GM19467 (cell line): Measurements from ENCODE around the gene ARHGEF4.

ENCODE experiments used
- ATAC-seq: cut with Tn5 transposase; IDR thresholded peaks from one replicate; pipeline ENCODE4 v1.9.1; 2021; ENCODE audit warnings: mild to moderate bottlenecking, moderate library complexity; ENCODE audit not compliant: unreplicated experiment

The ARHGEF4 gene

DNA sequence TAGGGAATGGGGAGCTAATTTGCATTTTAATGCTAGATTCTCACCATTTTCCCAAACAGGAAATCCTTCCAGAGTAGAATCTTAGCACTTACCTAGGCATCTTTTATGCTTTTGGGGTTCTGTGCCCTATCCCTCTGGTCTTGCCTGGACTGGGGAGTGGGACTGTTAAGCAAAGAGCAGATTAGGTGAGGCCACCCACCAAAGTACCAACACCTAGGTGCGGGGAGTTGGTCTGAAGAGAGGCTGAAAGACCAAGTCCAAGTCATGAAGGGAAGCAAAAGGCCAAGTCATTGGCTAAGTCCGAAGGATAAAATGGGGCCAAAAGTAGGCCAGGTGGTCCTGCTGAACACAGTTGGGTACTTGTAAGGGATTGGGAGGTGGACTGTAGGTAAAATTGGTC, 169.8 kb downstream of the ARHGEF4 start:
- no peak for ATAC-seq

DNA sequence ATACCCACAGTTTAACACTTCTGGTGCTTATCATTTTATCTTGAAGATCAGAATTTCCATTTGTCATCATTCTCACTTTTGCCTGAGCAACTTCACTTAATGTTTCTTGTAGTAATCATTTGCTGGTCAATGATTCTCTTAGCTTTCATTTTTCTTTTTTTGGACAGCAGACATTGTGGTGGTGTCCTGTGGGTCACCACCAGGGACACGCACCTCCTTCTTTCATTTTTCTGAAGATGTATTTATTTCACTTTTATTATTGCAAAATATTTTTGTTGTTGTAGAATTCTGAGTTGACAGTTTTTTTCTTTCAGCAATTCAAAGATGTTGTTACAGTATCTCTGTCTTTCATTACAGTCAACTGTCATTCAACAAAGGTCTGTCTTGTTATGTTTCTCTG, 172.3 kb downstream of the ARHGEF4 start:
- ATAC-seq: no peak

DNA sequence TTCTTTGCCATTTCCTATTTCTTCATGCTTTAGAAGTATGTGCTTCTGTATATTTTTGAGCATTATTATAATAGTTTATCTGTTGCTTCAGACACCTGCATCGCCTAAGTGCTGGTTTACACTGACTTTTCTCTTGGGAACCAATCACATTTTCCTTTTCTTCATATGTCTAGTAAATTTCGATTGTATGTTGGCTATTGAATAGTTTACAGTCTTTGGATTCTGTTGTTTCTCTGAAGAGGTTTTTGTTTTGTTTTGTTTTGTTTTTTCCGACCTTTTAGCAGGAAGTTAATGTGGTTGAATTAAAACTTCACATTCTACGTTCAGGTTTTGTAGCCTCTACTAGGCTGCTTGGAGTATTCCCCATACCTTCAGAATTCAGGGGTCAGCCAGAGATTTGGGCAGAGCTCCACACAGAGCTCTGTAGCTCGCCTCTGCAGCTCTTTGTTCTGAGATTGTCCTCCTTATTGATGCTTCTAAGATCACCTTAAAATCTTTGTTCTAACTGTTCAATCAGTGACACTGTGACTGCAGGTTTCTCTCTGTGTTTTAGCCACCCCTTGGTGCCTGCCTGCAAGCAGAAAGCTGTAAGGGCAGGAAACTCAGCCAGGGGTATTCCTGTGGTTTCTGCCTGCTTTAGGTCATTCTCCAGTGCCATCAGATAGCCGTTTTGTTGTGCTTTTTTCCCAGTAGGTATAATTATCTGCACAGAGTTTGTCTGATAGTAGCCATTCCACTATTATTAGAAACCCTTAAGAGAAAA, 173.2 kb downstream of the ARHGEF4 start:
- no peak for ATAC-seq

DNA sequence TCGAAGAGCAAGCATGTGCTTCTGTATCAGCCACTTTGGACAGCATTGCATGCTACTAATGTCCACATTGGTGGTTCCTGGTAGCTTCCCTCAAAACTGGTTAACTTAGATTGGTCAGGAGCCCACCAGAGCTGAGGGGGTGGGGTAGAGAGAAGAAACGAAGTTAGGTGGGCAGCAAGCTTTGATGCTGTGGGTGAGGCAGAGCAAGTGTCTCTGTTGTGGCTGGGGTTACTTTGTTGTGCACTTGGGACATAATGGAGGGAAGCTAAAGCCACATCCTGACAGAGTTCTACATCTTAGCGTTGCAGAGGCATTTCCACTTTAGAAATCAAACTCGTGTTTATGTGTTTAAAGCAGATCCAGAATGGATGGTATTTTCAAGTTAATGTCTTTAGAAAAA, 173.9 kb downstream of the ARHGEF4 start:
- ATAC-seq: no peak

DNA sequence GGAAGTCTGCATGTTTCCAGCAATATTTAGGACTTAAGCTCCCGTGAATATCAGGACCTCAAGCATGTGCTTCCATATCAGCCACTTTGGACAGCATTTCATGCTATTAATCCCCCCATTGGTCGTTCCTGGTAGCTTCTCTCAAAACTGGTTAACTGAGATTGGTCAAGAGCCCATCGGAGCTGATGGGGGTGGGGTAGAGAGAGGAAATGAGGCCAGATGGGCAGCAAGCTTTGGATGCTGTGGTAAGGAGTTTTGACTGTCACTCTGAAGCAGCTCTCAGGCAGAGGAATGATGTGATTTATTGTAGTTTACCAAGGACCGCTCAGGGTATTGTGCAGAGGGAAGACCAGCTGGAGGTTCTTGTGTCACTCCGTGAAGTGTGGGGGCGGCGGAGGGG, 174.8 kb downstream of the ARHGEF4 start:
- no peak for ATAC-seq

DNA sequence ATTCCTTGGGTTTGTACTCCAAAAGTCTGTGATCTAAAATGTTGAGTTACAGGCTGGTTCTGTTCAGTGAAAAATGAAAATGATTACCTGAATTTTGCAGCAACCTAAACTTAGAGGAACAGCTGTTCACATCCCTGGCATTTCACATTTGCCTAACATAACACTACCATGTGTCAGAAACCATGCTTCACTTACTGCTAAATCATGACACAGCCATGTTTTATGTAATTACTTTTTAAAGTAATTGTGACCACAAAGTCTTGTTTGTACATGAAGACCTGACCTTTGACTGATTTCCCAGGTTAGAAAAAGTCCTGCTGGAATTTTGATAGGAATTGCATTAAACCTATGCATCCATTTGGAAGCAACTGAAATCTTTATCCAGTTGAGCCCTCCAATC, 177.4 kb downstream of the ARHGEF4 start:
- no peak for ATAC-seq

GRCh38 chr2:131015764-131016163, 179.1 kb downstream of the ARHGEF4 start:
- ATAC-seq: no peak

DNA sequence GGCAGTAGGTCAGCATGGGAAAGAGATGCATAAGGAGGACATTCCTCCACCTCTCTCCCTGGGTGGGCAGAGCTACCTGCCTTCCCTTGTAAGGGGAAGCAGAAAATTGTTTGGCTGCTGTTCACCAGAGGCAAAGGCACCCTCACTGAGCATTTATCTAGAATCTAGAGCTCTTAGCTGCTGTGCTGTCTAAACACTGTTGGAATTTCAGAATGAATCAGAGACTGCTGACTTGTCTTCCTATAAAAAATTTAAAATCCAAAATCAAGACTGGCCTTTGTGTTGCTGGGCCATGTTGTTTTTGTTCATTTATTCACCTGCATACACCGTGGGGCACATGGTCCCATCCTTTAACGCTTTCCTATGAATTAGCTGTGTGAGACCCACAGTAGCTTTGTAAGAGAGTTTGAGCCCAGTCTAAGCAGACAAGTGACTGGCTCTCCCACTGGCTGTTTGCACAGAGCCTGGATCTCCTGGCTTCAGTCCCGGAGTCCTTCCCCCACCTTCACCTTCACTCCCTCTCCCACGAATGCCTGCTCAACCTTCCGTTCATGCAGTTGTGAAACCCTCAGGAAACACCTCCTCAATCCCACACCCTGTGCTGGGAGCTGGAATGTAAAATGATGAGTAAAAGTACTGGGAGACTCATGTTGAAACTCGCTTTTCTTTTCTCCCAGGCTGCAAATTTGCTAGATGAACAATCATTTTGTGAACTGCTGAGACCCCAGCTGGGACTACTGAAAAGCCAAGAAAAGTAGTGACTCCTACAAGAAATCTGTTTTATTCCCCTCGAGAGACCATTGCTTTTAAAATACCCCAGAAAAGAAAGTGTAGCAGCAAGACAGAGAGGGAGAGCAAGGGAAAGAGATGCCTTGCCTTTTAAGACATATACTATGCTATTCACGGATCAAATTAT, 180.4 kb downstream of the ARHGEF4 start:
- ATAC-seq: no peak

- ATAC-seq: no peak
Observed at GRCh38 chr2:131022731-131023130, 186.0 kb downstream of the ARHGEF4 start.

DNA sequence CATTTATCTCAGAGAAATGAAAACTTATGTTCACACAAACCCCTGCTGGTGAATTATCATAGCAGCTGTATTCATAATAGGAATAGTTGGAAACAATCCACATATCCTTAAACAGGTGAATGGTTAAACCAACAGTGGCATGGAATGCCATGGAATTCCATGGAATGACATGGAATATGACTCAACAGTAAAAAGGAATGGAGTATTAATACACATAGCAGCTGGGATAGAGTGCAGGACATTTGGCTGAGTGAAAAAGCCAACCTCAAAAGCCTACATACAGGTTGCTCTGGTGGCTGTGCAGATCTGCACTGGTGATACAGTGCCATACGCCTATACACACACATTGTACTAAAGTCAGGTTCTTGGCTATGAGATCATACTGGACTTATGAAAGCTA, 187.0 kb downstream of the ARHGEF4 start:
- ATAC-seq: no peak

- no peak for ATAC-seq
Observed at GRCh38 chr2:131026919-131027318, 190.2 kb downstream of the ARHGEF4 start.

GRCh38 chr2:131027566-131028528, 191.1 kb downstream of the ARHGEF4 start:
- no peak for ATAC-seq

DNA sequence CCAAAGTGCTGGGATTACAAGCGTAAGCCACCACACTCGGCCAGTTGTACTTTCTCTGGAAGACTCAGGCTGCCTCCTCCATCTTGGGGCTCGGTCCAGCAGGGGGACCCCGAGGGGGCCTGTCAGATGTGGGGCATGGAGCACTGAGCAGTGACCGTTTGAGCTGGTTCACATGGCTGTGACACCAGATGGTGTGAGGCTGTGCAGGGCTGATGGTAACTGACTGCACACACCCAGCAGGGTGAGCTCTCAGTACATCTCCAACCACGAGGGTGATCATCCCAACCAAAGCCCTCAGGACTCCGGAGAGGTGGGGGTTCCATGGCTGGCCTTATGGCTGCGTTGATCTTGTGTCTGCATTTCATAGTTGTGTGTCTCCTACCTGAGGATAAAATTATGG, 193.1 kb downstream of the ARHGEF4 start:
- no peak for ATAC-seq

GRCh38 chr2:131030478-131030971, 193.8 kb downstream of the ARHGEF4 start:
- ATAC-seq: no peak

- no peak for ATAC-seq
Observed at GRCh38 chr2:131031431-131031841, 194.7 kb downstream of the ARHGEF4 start.

DNA sequence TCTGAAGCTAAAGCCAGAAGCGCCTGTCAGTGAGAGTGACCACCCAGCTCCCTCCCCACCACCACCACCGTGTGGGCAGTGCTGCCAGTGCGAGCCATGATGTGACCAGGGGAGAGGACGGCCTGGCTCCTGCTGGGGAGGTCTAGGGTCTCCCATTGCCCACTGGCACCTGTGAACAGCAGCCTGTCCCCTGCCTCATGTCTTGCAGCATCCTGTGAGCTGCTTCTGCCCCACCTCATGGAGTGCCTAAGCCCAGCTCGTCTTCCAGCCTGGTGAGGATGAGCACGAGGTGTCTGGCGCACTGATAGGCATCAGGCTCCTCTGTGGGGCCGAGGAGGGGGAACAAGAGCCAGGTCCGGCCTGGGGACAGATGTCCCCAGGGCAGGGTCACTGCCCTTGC, 195.2 kb downstream of the ARHGEF4 start:
- ATAC-seq: no peak

DNA sequence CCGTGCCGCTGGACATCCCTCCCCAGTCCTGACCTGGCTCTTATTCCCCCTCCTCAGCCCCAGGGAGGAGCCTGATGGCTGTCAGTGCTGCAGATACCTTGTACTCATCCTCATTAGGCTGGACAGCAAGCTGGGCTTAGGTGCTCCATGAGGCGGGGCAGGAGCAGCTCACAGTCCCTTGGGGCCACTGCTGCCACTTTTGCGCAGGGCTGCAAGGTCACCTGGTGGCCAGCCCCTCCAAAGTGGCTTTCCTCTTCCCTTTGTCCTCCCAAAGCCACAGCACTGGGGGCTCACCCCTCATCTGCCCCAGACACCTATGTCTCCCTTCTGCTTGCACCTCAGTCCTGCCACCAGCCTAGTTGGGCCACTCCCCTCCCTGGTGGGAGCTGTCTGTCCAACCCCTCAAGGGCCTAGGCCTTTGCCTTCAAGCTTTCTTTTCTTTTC, 195.7 kb downstream of the ARHGEF4 start:
- ATAC-seq: no peak

GRCh38 chr2:131033786-131034121, 197.0 kb downstream of the ARHGEF4 start:
- ATAC-seq: no peak

GRCh38 chr2:131034122-131035051, 197.7 kb downstream of the ARHGEF4 start:
- ATAC-seq: no peak
